Activated naive CD8-positive, alpha-beta T cell treated with anti-CD3 and anti-CD28 coated beads for 36 hours (primary cell): ENCODE measurements around the gene BORCS5. TPM values are rescaled to one million over a fixed set of nuclear protein-coding genes. Genes with fewer than 3 reads are reported as not detected.

Experiments
- DNase-seq: peaks from one replicate; pipeline ENCODE4 v3.0.0; 2021
- H3K27ac Mint-ChIP-seq: one replicate; pipeline ENCODE4 v1.8.0; 2022; ENCODE audit warnings: mild to moderate bottlenecking, moderate library complexity, mixed read lengths
- H3K27me3 Mint-ChIP-seq: one replicate; pipeline ENCODE4 v1.8.0; 2022; ENCODE audit warnings: mild to moderate bottlenecking, mixed read lengths
- H3K36me3 Mint-ChIP-seq: one replicate; pipeline ENCODE4 v1.8.0; 2021; ENCODE audit warnings: mild to moderate bottlenecking, mixed read lengths
- H3K4me1 Mint-ChIP-seq: one replicate; pipeline ENCODE4 v1.8.0; 2021; ENCODE audit warnings: mixed read lengths
- H3K4me3 Mint-ChIP-seq: one replicate; pipeline ENCODE4 v1.8.0; 2022; ENCODE audit warnings: mild to moderate bottlenecking, moderate library complexity, mixed read lengths
- H3K9me3 Mint-ChIP-seq: one replicate; pipeline ENCODE4 v1.8.0; 2022; ENCODE audit warnings: mixed read lengths
- total RNA-seq, 2 experiments: library from RNA; stranded (reverse); gene quantifications; one replicate each; pipeline ENCODE4 v1.2.3, GENCODE V29; 2021

Gene BORCS5
- total RNA-seq, 2 experiments from 2014 or later: 25.5 to 25.8 TPM

GRCh38 chr12:12427568-12427967, 70.7 kb downstream of the BORCS5 start:
- Mint-ChIP-seq H3K36me3 (peaks cover 29% of the 10 kb centered on the region), H3K9me3 (peaks cover 11% of the 10 kb centered on the region), H3K4me3 (no peak overlapping the region), H3K27me3 (no peaks in the 10 kb centered on the region), H3K4me1 (peaks cover 24% of the 10 kb centered on the region), H3K27ac (no peak overlapping the region)
- no peak for DNase-seq

GRCh38 chr12:12428047-12428446, 71.2 kb downstream of the BORCS5 start:
- peaks cover 27% of the 10 kb centered on the region for H3K36me3 Mint-ChIP-seq
- peaks cover 11% of the 10 kb centered on the region for H3K9me3 Mint-ChIP-seq
- no peak overlapping the region for H3K4me3 Mint-ChIP-seq
- no peak overlapping the region for H3K27ac Mint-ChIP-seq
- no peaks in the 10 kb centered on the region for H3K27me3 Mint-ChIP-seq
- H3K4me1 Mint-ChIP-seq: peaks cover 27% of the 10 kb centered on the region
- DNase-seq: no peak

- H3K27me3 Mint-ChIP-seq: no peaks in the 10 kb centered on the region
- H3K4me1 Mint-ChIP-seq: peaks cover 29% of the 10 kb centered on the region
- peaks cover 19% of the 10 kb centered on the region for H3K36me3 Mint-ChIP-seq
- no peak overlapping the region for H3K4me3 Mint-ChIP-seq
- no peak overlapping the region for H3K27ac Mint-ChIP-seq
- no peak for DNase-seq
- H3K9me3 Mint-ChIP-seq: peaks cover 3% of the 10 kb centered on the region
Observed at GRCh38 chr12:12428961-12429657, 72.2 kb downstream of the BORCS5 start.

GRCh38 chr12:12432364-12432763, 75.5 kb downstream of the BORCS5 start:
- H3K4me3 Mint-ChIP-seq: no peak overlapping the region
- H3K27me3 Mint-ChIP-seq: no peaks in the 10 kb centered on the region
- no peak overlapping the region for H3K27ac Mint-ChIP-seq
- H3K9me3 Mint-ChIP-seq: peaks cover 6% of the 10 kb centered on the region
- no peak for DNase-seq
- peaks cover 27% of the 10 kb centered on the region for H3K4me1 Mint-ChIP-seq
- peaks cover 19% of the 10 kb centered on the region for H3K36me3 Mint-ChIP-seq

GRCh38 chr12:12433203-12433731, 76.4 kb downstream of the BORCS5 start:
- no peak overlapping the region for H3K4me3 Mint-ChIP-seq
- no peaks in the 10 kb centered on the region for H3K27me3 Mint-ChIP-seq
- DNase-seq: no peak
- H3K9me3 Mint-ChIP-seq: peaks cover 7% of the 10 kb centered on the region
- no peak overlapping the region for H3K27ac Mint-ChIP-seq
- H3K4me1 Mint-ChIP-seq: peaks cover 23% of the 10 kb centered on the region
- peaks cover 27% of the 10 kb centered on the region for H3K36me3 Mint-ChIP-seq

- Mint-ChIP-seq H3K4me1 (peaks cover 40% of the 10 kb centered on the region), H3K9me3 (peaks cover 7% of the 10 kb centered on the region), H3K4me3 (no peak overlapping the region), H3K36me3 (peaks cover 44% of the 10 kb centered on the region), H3K27me3 (no peaks in the 10 kb centered on the region), H3K27ac (no peak overlapping the region)
- DNase-seq: no peak
Observed at GRCh38 chr12:12436831-12437345, 80.0 kb downstream of the BORCS5 start.

- Mint-ChIP-seq H3K4me3 (no peak overlapping the region), H3K9me3 (peaks cover 7% of the 10 kb centered on the region), H3K36me3 (peaks cover 51% of the 10 kb centered on the region), H3K27ac (peak overlapping the region; percentile 93), H3K27me3 (no peaks in the 10 kb centered on the region), H3K4me1 (peaks cover 58% of the 10 kb centered on the region)
- peak; percentile 22 for DNase-seq
Observed at GRCh38 chr12:12439636-12440035, 82.8 kb downstream of the BORCS5 start.

- Mint-ChIP-seq H3K9me3 (peaks cover 7% of the 10 kb centered on the region), H3K27ac (peak overlapping the region; percentile 93), H3K36me3 (peaks cover 46% of the 10 kb centered on the region), H3K4me3 (no peak overlapping the region), H3K4me1 (peaks cover 59% of the 10 kb centered on the region), H3K27me3 (no peaks in the 10 kb centered on the region)
- no peak for DNase-seq
Observed at GRCh38 chr12:12440784-12441428, 84.0 kb downstream of the BORCS5 start.

GRCh38 chr12:12441429-12441807, 84.5 kb downstream of the BORCS5 start:
- Mint-ChIP-seq H3K27me3 (no peaks in the 10 kb centered on the region), H3K4me3 (no peak overlapping the region), H3K9me3 (peaks cover 7% of the 10 kb centered on the region), H3K4me1 (peaks cover 61% of the 10 kb centered on the region), H3K36me3 (peaks cover 41% of the 10 kb centered on the region), H3K27ac (peak overlapping the region; percentile 93)
- no peak for DNase-seq

GRCh38 chr12:12441843-12442461, 85.1 kb downstream of the BORCS5 start:
- Mint-ChIP-seq H3K4me1 (peaks cover 60% of the 10 kb centered on the region), H3K27me3 (no peaks in the 10 kb centered on the region), H3K36me3 (peaks cover 38% of the 10 kb centered on the region), H3K4me3 (peak overlapping the region; percentile 36), H3K27ac (peak overlapping the region; percentile 93), H3K9me3 (peaks cover 5% of the 10 kb centered on the region)
- peak; percentile 53 for DNase-seq

- no peak for DNase-seq
- peak overlapping the region; percentile 36 for H3K4me3 Mint-ChIP-seq
Observed at GRCh38 chr12:12442548-12443071, 85.7 kb downstream of the BORCS5 start.

GRCh38 chr12:12443431-12443878, 86.6 kb downstream of the BORCS5 start:
- Mint-ChIP-seq H3K4me3 (no peak overlapping the region), H3K36me3 (peaks cover 26% of the 10 kb centered on the region), H3K4me1 (peaks cover 56% of the 10 kb centered on the region), H3K27me3 (no peaks in the 10 kb centered on the region), H3K9me3 (no peaks in the 10 kb centered on the region), H3K27ac (peak overlapping the region; percentile 93)
- no peak for DNase-seq

More at GRCh38 chr12:12442548-12443071, 85.7 kb downstream of the BORCS5 start:
- Mint-ChIP-seq H3K4me1 (peaks cover 56% of the 10 kb centered on the region), H3K36me3 (peaks cover 33% of the 10 kb centered on the region), H3K9me3 (no peaks in the 10 kb centered on the region), H3K27ac (peak overlapping the region; percentile 93), H3K27me3 (no peaks in the 10 kb centered on the region)

- no peak overlapping the region for H3K4me3 Mint-ChIP-seq
- peaks cover 17% of the 10 kb centered on the region for H3K36me3 Mint-ChIP-seq
- no peaks in the 10 kb centered on the region for H3K9me3 Mint-ChIP-seq
- H3K27ac Mint-ChIP-seq: no peak overlapping the region
- no peak for DNase-seq
- H3K4me1 Mint-ChIP-seq: peaks cover 45% of the 10 kb centered on the region
- H3K27me3 Mint-ChIP-seq: no peaks in the 10 kb centered on the region
Observed at GRCh38 chr12:12445165-12445881, 88.4 kb downstream of the BORCS5 start.

- H3K4me3 Mint-ChIP-seq: no peak overlapping the region
- peaks cover 40% of the 10 kb centered on the region for H3K4me1 Mint-ChIP-seq
- H3K27me3 Mint-ChIP-seq: no peaks in the 10 kb centered on the region
- no peak overlapping the region for H3K27ac Mint-ChIP-seq
- no peaks in the 10 kb centered on the region for H3K9me3 Mint-ChIP-seq
- H3K36me3 Mint-ChIP-seq: peaks cover 12% of the 10 kb centered on the region
- no peak for DNase-seq
Observed at GRCh38 chr12:12445882-12446181, 89.0 kb downstream of the BORCS5 start.
